Lung (tissue), 12 donors: Measurements from ENCODE around the gene UBB. TPM values are rescaled to one million over a fixed set of nuclear protein-coding genes. Genes with fewer than 3 reads are reported as not detected.
"Not testable (repeated sequence)": the region's sequence is repeated elsewhere in the genome, so short reads cannot be mapped to it uniquely, and the experiment has no call there.

Experiments
- ATAC-seq: fragments of 200-7000 bp; cut with Tn5 transposase; one replicate; pipeline ENCODE4 v1.9.1; 2020; ENCODE audit warnings: moderate number of reproducible peaks; ENCODE audit not compliant: insufficient read depth, low FRiP score
- DNase-seq, 3 donors: peaks; one replicate each; pipeline ENCODE4 v3.0.0-alpha.2; 2013 to 2017
- H3K27ac ChIP-seq, 2 donors: one replicate each; pipeline ENCODE4 v1.5.1; 2013; ENCODE audit warnings: mild to moderate bottlenecking in 2 of 2, moderate library complexity in 2 of 2, control low read depth in 1 of 2, inconsistent platforms in 1 of 2, low read depth in 1 of 2, low read length in 1 of 2
- H3K27me3 ChIP-seq, 3 donors: one replicate each; pipeline ENCODE4 v1.5.1; 2013; ENCODE audit warnings: low read length in 2 of 3; ENCODE audit not compliant: control insufficient read depth in 3 of 3, insufficient read depth in 3 of 3
- H3K36me3 ChIP-seq, 4 donors: one replicate each; pipeline ENCODE4 v1.5.1; 2013; ENCODE audit warnings: low read length in 4 of 4, mild to moderate bottlenecking in 1 of 4, moderate library complexity in 1 of 4; ENCODE audit not compliant: control insufficient read depth in 4 of 4, insufficient read depth in 4 of 4
- H3K4me1 ChIP-seq, 5 donors: one replicate each; pipeline ENCODE4 v1.5.1; 2013; ENCODE audit warnings: low read length in 5 of 5, mild to moderate bottlenecking in 2 of 5, moderate library complexity in 1 of 5; ENCODE audit not compliant: control insufficient read depth in 5 of 5, insufficient read depth in 5 of 5
- H3K4me3 ChIP-seq: one replicate; pipeline ENCODE4 v1.5.1; 2013; ENCODE audit warnings: mild to moderate bottlenecking, control low read depth, moderate library complexity
- H3K9ac ChIP-seq, 2 donors: one replicate each; pipeline ENCODE4 v1.5.1; 2013; ENCODE audit warnings: low read length in 2 of 2, control low read depth in 1 of 2; ENCODE audit not compliant: insufficient read depth in 1 of 2
- H3K9me3 ChIP-seq, 4 donors: one replicate each; pipeline ENCODE4 v1.5.1; 2013; ENCODE audit warnings: low read length in 3 of 4, mild to moderate bottlenecking in 1 of 4, moderate library complexity in 1 of 4; ENCODE audit not compliant: control insufficient read depth in 4 of 4, insufficient read depth in 3 of 4
- CTCF ChIP-seq: IDR thresholded peaks from 2 replicates; pipeline ENCODE4 v1.5.1; 2012; ENCODE audit warnings: mild to moderate bottlenecking; ENCODE audit errors: control extremely low read depth, extremely low read depth
- WGBS, 2 donors: extraction: QIAGEN DNeasy Blood & Tissue Kit; methylation state at CpG; one replicate each; pipeline ENCODE4 v1.1.7; 2013; 5-methylcytosine and 5-hydroxymethylcytosine counted together
- polyA plus RNA-seq, 2 donors: library from polyadenylated mRNA; stranded (reverse); fragments of 200-250 nt; gene quantifications; one replicate each; pipeline ENCODE4 v1.2.1, GENCODE V29; 2013
- total RNA-seq, 2 donors: library from RNA; depleted of rRNA in 1 of 2; stranded (reverse); fragments of >200 nt in 1 of 2; gene quantifications; one replicate each; pipeline ENCODE4 v1.2.1, GENCODE V29; 2014 to 2021
- donor health status: control.
- donor health status: control.
- donor health status: Bipolar disorder and iron deficiency.
- donor health status: healthy.
- donor health status: DM: yes; HTN: yes; CAD: no.

UBB gene
- total and polyA plus RNA-seq, 4 donors: 602 to 1,870 (median 1,244) TPM

GRCh38 chr17:16396693-16397092 lies 15.8 kb downstream of the UBB start:
- not testable (repeated sequence) for H3K4me3 ChIP-seq, H3K9ac ChIP-seq, H3K36me3 ChIP-seq, DNase-seq, H3K9me3 ChIP-seq, ATAC-seq, H3K27me3 ChIP-seq, H3K4me1 ChIP-seq
- H3K27ac ChIP-seq: peak overlapping the region in 1 of 2 donors; percentile 41
- 41 to 44% methylated on average over 2 of the region's 2 CpGs for WGBS, 2 donors

DNA sequence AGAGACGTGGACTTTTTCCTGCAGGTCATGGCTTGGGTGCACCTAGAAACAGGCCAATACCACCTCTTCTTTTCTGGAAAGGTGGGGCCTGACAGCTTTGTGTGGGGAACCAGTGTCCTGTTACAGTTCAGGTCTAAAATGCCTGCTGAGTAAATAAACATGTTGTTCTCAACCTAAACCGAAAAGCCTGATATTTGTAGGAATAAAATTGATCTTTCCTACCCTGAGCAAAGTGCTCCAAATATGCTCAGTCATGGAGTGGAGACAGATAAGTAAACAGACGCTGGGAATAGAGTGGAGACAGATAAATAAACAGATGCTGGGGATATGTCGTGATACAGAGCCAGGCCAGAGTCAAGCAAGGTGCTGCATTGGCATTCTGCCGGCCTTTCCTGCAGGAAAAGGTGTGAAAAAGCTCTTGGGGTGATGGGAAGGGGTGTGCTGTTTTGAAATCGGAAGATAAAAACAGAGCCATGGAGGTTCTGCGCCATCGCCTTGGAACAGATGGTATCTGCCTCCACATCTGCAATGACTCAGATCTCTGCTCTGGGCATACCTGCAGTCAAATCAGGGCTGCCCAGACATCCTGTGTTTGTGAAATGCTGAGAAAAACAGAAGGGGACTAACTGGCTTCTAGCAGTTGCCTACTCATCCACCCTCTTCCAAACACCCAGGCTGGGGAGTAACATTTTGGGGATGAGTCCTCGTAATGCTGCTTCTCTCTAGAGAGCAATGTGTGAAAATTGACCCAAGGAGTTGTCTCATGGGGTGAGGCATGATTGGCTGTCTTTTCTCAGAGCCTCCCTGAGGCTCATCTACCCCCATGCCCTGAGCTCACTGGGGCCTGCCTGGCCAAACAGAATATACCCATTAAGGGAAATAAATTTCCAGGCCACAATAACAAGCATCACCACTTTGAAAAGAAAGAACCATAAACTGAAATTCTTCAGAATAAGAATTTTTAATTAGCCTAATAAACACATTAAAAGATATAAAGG lies 17.7 kb downstream of the UBB start:
- DNase-seq (no peak), ATAC-seq (no peak)
- 19 to 44% methylated on average over 8 to 9 of the region's 9 CpGs for WGBS, 2 donors
- TF ChIP-seq CTCF: no peak
- no peaks in the 10 kb centered on the region for H3K9me3 ChIP-seq
- H3K4me1 ChIP-seq: no peaks in the 10 kb centered on the region
- H3K27ac ChIP-seq: peak overlapping the region in 1 of 2 donors; percentile 47
- H3K36me3 ChIP-seq: no peaks in the 10 kb centered on the region
- no peaks in the 10 kb centered on the region for H3K27me3 ChIP-seq
- H3K4me3 ChIP-seq: no peak overlapping the region
- no peak overlapping the region for H3K9ac ChIP-seq

DNA sequence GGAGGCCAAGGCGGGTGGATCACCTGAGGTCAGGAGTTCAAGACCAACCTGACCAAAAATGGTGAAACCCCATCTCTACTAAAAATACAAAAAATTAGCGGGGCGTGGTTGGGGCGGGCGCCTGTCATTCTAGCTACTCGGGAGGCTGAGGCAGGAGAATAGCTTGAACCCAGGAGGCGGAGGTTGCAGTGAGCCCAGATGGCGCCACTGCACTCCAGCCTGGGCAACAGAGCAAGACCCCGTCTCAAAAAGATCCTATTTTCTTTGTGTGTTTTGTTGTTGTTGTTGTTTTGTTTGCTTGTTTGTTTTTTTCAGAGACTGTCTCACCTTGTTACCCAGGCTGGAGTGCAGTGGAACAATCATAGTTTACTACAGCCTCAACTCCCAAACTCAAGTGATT lies 23.0 kb downstream of the UBB start:
- not testable (repeated sequence) for ATAC-seq, DNase-seq, H3K4me1 ChIP-seq, H3K27ac ChIP-seq, H3K27me3 ChIP-seq, H3K36me3 ChIP-seq, H3K4me3 ChIP-seq, H3K9me3 ChIP-seq, H3K9ac ChIP-seq
- WGBS, 2 donors: 93 to 95% methylated on average over 9 of the region's 9 CpGs

DNA sequence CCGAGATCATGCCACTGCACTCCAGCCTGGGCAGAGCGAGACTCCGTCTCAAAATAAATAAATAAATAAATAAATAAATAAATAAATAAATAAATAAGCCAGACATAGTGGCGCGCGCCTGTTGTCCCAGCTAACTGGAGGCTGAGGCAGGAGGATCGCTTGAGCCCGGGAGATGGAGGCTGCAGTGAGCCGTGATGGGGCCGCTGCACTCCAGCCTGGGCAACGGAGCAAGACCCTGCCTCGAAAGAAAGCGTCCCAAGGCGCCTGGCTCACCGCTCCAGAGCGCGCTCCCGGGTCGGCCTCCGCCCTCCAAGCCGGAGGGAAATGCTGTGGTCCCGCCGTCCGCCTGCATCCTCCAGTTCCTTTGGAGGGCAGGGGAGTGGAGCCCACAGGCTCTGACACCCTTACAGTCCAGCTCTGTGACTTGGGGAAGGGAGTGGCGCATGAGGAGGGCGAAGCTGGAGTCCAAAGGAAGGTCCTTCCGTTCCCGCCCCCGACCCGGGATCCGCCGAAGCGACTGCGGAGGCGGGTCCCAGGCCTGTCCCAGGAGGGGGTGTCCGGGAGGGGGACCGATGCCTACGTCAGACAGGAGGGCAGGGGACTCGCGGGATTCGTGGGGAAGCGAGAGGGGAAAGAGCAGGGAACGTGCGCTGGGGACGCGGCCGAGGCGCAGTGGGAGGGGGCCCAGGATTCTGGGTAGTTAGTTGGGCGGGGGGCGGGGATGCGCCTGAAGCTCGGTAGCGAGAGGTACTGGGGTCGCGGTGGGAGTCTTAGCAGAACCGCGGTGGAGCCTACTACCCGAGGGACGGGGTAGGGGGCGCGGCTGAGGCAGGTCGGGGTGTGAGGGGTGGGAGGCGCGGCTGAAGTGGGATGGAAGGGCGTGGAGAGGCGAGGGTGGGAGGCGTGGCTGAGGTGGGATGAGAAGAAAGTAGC lies 26.1 kb downstream of the UBB start:
- Histone ChIP-seq H3K4me3 (peak overlapping the region; percentile 30), H3K27me3 (no peaks in the 10 kb centered on the region), H3K4me1 (peaks cover 0 to 9% (median 0%) of the 10 kb centered on the region in 5 donors), H3K9me3 (no peaks in the 10 kb centered on the region), H3K36me3 (no peaks in the 10 kb centered on the region), H3K27ac (peak overlapping the region; percentile 29 to 86), H3K9ac (peak overlapping the region in 1 of 2 donors; percentile 61)
- ATAC-seq (peak; percentile 19), DNase-seq (peak; percentile 77 to 84 (median 78))
- no peak for TF ChIP-seq CTCF
- 7% methylated on average over 63 to 67 of the region's 67 CpGs for WGBS, 2 donors
